K562 (cell line): ENCODE results near the gene RNFT2. TPM values are rescaled to one million over a fixed set of nuclear protein-coding genes. Genes with fewer than 3 reads are reported as not detected.
A peak's percentile ranks its signal among the peaks of the same experiment; 100 is the strongest.

Experiments used
- ATAC-seq: fragments of 200-7000 bp; cut with Tn5 transposase; 3 replicates; pipeline ENCODE4 v1.9.1; 2020; ENCODE audit warnings: moderate library complexity
- BruUV-seq: library from RNA; stranded (reverse); fragments of 400-500 nt; replicated peaks from 2 replicates; lab custom pipeline; 2021; lab: Mats Ljungman, UMichigan
- CTCF ChIA-PET: fragments of 300-600 bp; formaldehyde crosslinking; extraction: SDS; loops from one replicate; lab custom pipeline; 2021; ENCODE audit warnings: low intra/inter-chr PET ratio; lab: Yijun Ruan, JAX
- POLR2A ChIA-PET: fragments of 300-600, 350-650 bp; sonication (Branson Sonifier 250); formaldehyde crosslinking; extraction: SDS; loops from one replicate; lab custom pipeline; 2021; ENCODE audit warnings: antibody characterized with exemption, inconsistent platforms; lab: Yijun Ruan, JAX
- DNase-seq, 4 experiments: peaks; one replicate each; pipeline versions ENCODE4 v3.0.0 to v3.0.0-alpha.2; 2011 to 2018; ENCODE audit warnings: low spot score in 3 of 4, mixed read lengths in 3 of 4; ENCODE audit errors: extremely low read depth in 1 of 4
- FAIRE-seq: peaks from 2 replicates; lab custom pipeline; 2011; peaks lifted over from hg19 to GRCh38; lab: Jason Lieb, UNC
- H2AFZ ChIP-seq: 2 replicates; pipeline ENCODE4 v1.6.0; 2011; ENCODE audit warnings: low read depth, low read length, control low read depth, inconsistent platforms
- H3K27ac ChIP-seq: fragments of 200-600 bp; 3 replicates; pipeline ENCODE4 v1.8.0; 2011; ENCODE audit warnings: low read depth, mild to moderate bottlenecking, control low read depth, inconsistent platforms, low read length, moderate library complexity, mixed read lengths; ENCODE audit errors: extremely low read depth
- H3K27me3 ChIP-seq, 2 experiments: fragments of 300-600 bp in 1 of 2; 2 replicates in 1 of 2; 3 replicates in 1 of 2; pipeline versions ENCODE4 v1.6.0 to v1.8.0; 2011; ENCODE audit warnings: inconsistent platforms in 2 of 2, low read length in 2 of 2, mild to moderate bottlenecking in 1 of 2, mixed read lengths in 1 of 2, moderate library complexity in 1 of 2; ENCODE audit not compliant: control insufficient read depth in 2 of 2, insufficient read depth in 2 of 2
- H3K36me3 ChIP-seq: fragments of 300-600 bp; 3 replicates; pipeline ENCODE4 v1.8.0; 2011; ENCODE audit warnings: mild to moderate bottlenecking, low read length, inconsistent platforms; ENCODE audit not compliant: control insufficient read depth, insufficient read depth
- H3K4me1 ChIP-seq, 2 experiments: fragments of 200-600 bp in 1 of 2; replicated peaks in 1 of 2; 2 replicates in 1 of 2; 3 replicates in 1 of 2; pipeline versions ENCODE4 v1.5.1 to v1.8.0; 2011; ENCODE audit warnings: inconsistent platforms in 2 of 2, low read length in 2 of 2, mild to moderate bottlenecking in 1 of 2, mixed read lengths in 1 of 2, moderate library complexity in 1 of 2; ENCODE audit not compliant: control insufficient read depth in 2 of 2, insufficient read depth in 2 of 2
- H3K4me2 ChIP-seq: 2 replicates; pipeline ENCODE4 v1.6.1; 2011; ENCODE audit warnings: low read length, control low read depth, inconsistent platforms, mixed read lengths; ENCODE audit not compliant: insufficient read depth
- H3K4me3 ChIP-seq: fragments of 200-600 bp; sonication (generic), shearing (Covaris generic); 2 replicates; pipeline ENCODE4 v1.5.1; 2016; ENCODE audit warnings: control low read depth, inconsistent platforms
- H3K79me2 ChIP-seq: fragments of 200-600 bp; 3 replicates; pipeline ENCODE4 v1.8.0; 2011; ENCODE audit warnings: low read length, inconsistent platforms; ENCODE audit not compliant: control insufficient read depth, insufficient read depth
- H3K9ac ChIP-seq, 2 experiments: 2 replicates each; pipeline versions ENCODE4 v1.6.0 to v1.6.1; 2011; ENCODE audit warnings: low read depth in 2 of 2, low read length in 2 of 2, control low read depth in 1 of 2, inconsistent platforms in 1 of 2, mild to moderate bottlenecking in 1 of 2, mixed read lengths in 1 of 2; ENCODE audit not compliant: insufficient read depth in 1 of 2
- H3K9me1 ChIP-seq: one replicate; pipeline ENCODE4 v1.6.0; 2011; ENCODE audit warnings: inconsistent platforms, mild to moderate bottlenecking, low read length, moderate library complexity; ENCODE audit not compliant: control insufficient read depth, insufficient read depth
- H3K9me3 ChIP-seq: replicated peaks from 2 replicates; pipeline ENCODE4 v1.5.1; 2011; ENCODE audit warnings: low read depth, low read length, inconsistent platforms; ENCODE audit not compliant: control insufficient read depth, insufficient read depth
- H4K20me1 ChIP-seq: replicated peaks from 2 replicates; pipeline ENCODE4 v1.6.1; 2011; ENCODE audit warnings: low read length, inconsistent platforms, mixed read lengths; ENCODE audit not compliant: control insufficient read depth, insufficient read depth
- CTBP1 ChIP-seq: fragments of 450-650 bp; IDR thresholded peaks from 2 replicates; pipeline ENCODE4 v1.6.1; 2016; ENCODE audit warnings: borderline replicate concordance
- DEAF1 ChIP-seq: fragments of 450-650 bp; formaldehyde crosslinking; IDR thresholded peaks from 2 replicates; pipeline ENCODE4 v1.4.0; 2020; ENCODE audit warnings: mild to moderate bottlenecking, moderate library complexity
- GTF2E2 ChIP-seq: fragments of 200-800 bp; sonication (Bioruptor generic); IDR thresholded peaks from 2 replicates; pipeline ENCODE4 v1.6.1; 2016; ENCODE audit warnings: missing genetic modification characterization, missing compliant biosample characterization
- MTA1 ChIP-seq: fragments of 450-650 bp; IDR thresholded peaks from 2 replicates; pipeline ENCODE4 v1.6.1; 2017; ENCODE audit warnings: borderline replicate concordance
- RAD21 ChIP-seq, 2 experiments: fragments of 250-450 bp in 1 of 2; fragments of 450-650 bp in 1 of 2; sonication (Bioruptor Pico) in 1 of 2; formaldehyde crosslinking in 1 of 2; IDR thresholded peaks in 1 of 2; conservative IDR thresholded peaks in 1 of 2; 2 replicates each; pipeline versions ENCODE4 v1.4.0 to v1.8.0; 2020 to 2022; ENCODE audit warnings: mild to moderate bottlenecking in 2 of 2, moderate library complexity in 1 of 2
- RCOR1 ChIP-seq, 2 experiments: IDR thresholded peaks; 2 replicates each; pipeline ENCODE4 v1.6.1; 2012; ENCODE audit warnings: low read depth in 2 of 2, low read length in 2 of 2, borderline replicate concordance in 1 of 2, improper control_type of control experiment in 1 of 2
- SMC3 ChIP-seq: conservative IDR thresholded peaks from 2 replicates; pipeline ENCODE4 v1.6.1; 2011; ENCODE audit warnings: low read depth, low read length, improper control_type of control experiment; ENCODE audit not compliant: insufficient read depth
- WGBS: fragments of 100-300 bp; shearing (Covaris generic); methylation state at CpG from one replicate; pipeline ENCODE4 v1.1.6; 2016; ENCODE audit warnings: low coverage, mixed read lengths; ENCODE audit not compliant: insufficient coverage; ENCODE audit errors: missing lambda C conversion rate; 5-methylcytosine and 5-hydroxymethylcytosine counted together
- in situ Hi-C: fragments of 300-500 bp; cut with MboI; formaldehyde crosslinking; loops from 4 replicates; pipeline ENCODE4 v1.15.0; 2018; ENCODE audit warnings: inconsistent platforms, mixed read lengths
- intact Hi-C: fragments of 100-400 bp; cut with micrococcal nuclease; formaldehyde crosslinking; loops from 2 replicates; pipeline ENCODE4 v1.14.2; 2022
- polyA plus RNA-seq, 8 experiments: library from polyadenylated mRNA; depleted of rRNA in 4 of 8; stranded (reverse) in 5 of 8; unstranded in 3 of 8; fragments of >200 nt; fragmentation: Nextera tagmentation in 2 of 8; fragmentation: Illumina TruSeq in 1 of 8; extraction: Ambion mirVana in 2 of 8; extraction: Trizol in 1 of 8; gene quantifications; 2 replicates each; pipeline versions ENCODE4 v1.2.1 to v1.2.3, GENCODE V29; 2011 to 2014; ENCODE audit warnings: inconsistent platforms in 1 of 8, missing spikeins in 1 of 8
- total RNA-seq, 7 experiments: library from RNA; depleted of rRNA in 6 of 7; stranded (reverse); fragments of >200 nt in 6 of 7; fragmentation: Illumina TruSeq in 2 of 7; extraction: Trizol in 2 of 7; gene quantifications; 2 replicates each; pipeline versions ENCODE4 v1.2.1 to v1.2.3, GENCODE V29; 2011 to 2021; ENCODE audit warnings: low replicate concordance in 1 of 7
- TF ChIP-seq, protein P1 (sequence below), 2 experiments: fragments of 450-650 bp; formaldehyde crosslinking in 1 of 2; IDR thresholded peaks; 2 replicates each; pipeline versions ENCODE4 v1.4.0 to v1.6.1; 2014 to 2020; ENCODE audit warnings: mild to moderate bottlenecking in 2 of 2, borderline replicate concordance in 1 of 2, low read depth in 1 of 2

The RNFT2 gene
- total and polyA plus RNA-seq, 9 of the 15 experiments (the other 6 are each of a cell fraction or from before 2014, with no cell fraction given), result 3.6 to 26.3 (median 9.5) TPM

- Histone ChIP-seq H3K4me2 (no peak overlapping the region), H3K4me1 (peaks cover 0 to 7% of the 10 kb centered on the region in 2 experiments; a peak in 1 of 5 replicates), H4K20me1 (peaks cover 4% of the 10 kb centered on the region; the same call in 1 of the 2 replicates), H3K27ac (no peak overlapping the region), H3K9me1 (no peaks in the 10 kb centered on the region), H2AFZ (no peak overlapping the region), H3K79me2 (no peaks in the 10 kb centered on the region), H3K27me3 (peaks cover 35 to 44% of the 10 kb centered on the region in 2 experiments), H3K9ac (no peak overlapping the region), H3K4me3 (no peak overlapping the region), H3K9me3 (no peaks in the 10 kb centered on the region), H3K36me3 (no peaks in the 10 kb centered on the region)
- in situ Hi-C loops (loop anchor here (25.0 kb wide), 1 partner anchor 710 kb away; no protein-coding TSS in a partner anchor), intact Hi-C loops (loop anchor here (5.0 kb wide), 1 partner anchor 750 kb away; no protein-coding TSS in a partner anchor)
- DNase-seq (peak; percentile 48 to 73 (median 60)), FAIRE-seq (peak; percentile 75), ATAC-seq (peak; percentile 97)
- ChIA-PET POLR2A (interaction anchor here (0.5 to 1.1 kb wide), 4 partner anchors 12 to 670 kb away, joined by 3 read pairs; no protein-coding TSS in a partner anchor), CTCF (interaction anchor here (0.6 to 1.2 kb wide), 4 partner anchors 23 to 699 kb away, joined by 3 to 6 read pairs (median 4); no protein-coding TSS in a partner anchor)
- BruUV-seq, result no TSS peak
- WGBS, result 7% methylated on average over 4 of the region's 7 CpGs
- TF ChIP-seq RAD21 (CRISPR knock-in tag; conservative IDR thresholded peaks at IDR 0.05 in 1 of 2, IDR thresholded peaks at IDR 0.05 in 1 of 2) (peak; percentile 63 to 81), MTA1 (no peak), CTBP1 (peak; percentile 59), RCOR1 (IDR thresholded peaks at IDR 0.05; ENCODE audit: borderline replicate concordance in 1 of 2, low read depth in 2 of 2, low read length in 2 of 2) (peak in 1 of 2 experiments; percentile 34; a peak in 1 of 4 replicates), GTF2E2 (tag) (no peak), DEAF1 (CRISPR knock-in tag) (peak; percentile 48; the same call in 1 of the 2 replicates), SMC3 (peak; percentile 48; the same call in 1 of the 2 replicates)
- TF ChIP-seq, protein P1, sequence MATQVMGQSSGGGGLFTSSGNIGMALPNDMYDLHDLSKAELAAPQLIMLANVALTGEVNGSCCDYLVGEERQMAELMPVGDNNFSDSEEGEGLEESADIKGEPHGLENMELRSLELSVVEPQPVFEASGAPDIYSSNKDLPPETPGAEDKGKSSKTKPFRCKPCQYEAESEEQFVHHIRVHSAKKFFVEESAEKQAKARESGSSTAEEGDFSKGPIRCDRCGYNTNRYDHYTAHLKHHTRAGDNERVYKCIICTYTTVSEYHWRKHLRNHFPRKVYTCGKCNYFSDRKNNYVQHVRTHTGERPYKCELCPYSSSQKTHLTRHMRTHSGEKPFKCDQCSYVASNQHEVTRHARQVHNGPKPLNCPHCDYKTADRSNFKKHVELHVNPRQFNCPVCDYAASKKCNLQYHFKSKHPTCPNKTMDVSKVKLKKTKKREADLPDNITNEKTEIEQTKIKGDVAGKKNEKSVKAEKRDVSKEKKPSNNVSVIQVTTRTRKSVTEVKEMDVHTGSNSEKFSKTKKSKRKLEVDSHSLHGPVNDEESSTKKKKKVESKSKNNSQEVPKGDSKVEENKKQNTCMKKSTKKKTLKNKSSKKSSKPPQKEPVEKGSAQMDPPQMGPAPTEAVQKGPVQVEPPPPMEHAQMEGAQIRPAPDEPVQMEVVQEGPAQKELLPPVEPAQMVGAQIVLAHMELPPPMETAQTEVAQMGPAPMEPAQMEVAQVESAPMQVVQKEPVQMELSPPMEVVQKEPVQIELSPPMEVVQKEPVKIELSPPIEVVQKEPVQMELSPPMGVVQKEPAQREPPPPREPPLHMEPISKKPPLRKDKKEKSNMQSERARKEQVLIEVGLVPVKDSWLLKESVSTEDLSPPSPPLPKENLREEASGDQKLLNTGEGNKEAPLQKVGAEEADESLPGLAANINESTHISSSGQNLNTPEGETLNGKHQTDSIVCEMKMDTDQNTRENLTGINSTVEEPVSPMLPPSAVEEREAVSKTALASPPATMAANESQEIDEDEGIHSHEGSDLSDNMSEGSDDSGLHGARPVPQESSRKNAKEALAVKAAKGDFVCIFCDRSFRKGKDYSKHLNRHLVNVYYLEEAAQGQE (IDR thresholded peaks at IDR 0.05; ENCODE audit: borderline replicate concordance), result peak; percentile 58; the same call in 1 of the 2 replicates
- TF ChIP-seq, protein P1 (CRISPR knock-in tag; IDR thresholded peaks at IDR 0.05; ENCODE audit: low read depth), result no peak
Observed at GRCh38 chr12:116697305-116697704, 40.8 kb upstream of the RNFT2 start.
